ENCODE measurements around the gene RDH13.
"Not testable (repeated sequence)": the region's sequence is repeated elsewhere in the genome, so short reads cannot be mapped to it uniquely, and the experiment has no call there.

- TF ChIP-seq ZNF302 (tag by site-specific recombination; IDR thresholded peaks at IDR 0.05; ENCODE audit: low read depth); PATZ1 (tag by site-specific recombination; IDR thresholded peaks at IDR 0.05): not testable (repeated sequence)
These were observed 44.3 kb upstream of the RDH13 start for GRCh38 chr19:55107252-55107651.
